SK-N-SH (cell line): ENCODE data around the gene WDTC1.
"Not testable (repeated sequence)": the region's sequence is repeated elsewhere in the genome, so short reads cannot be mapped to it uniquely, and the experiment has no call there.

Experiments used
- CHD2 ChIP-seq: fragments of 150-350 bp; IDR thresholded peaks from 2 replicates; pipeline ENCODE4 v1.6.1; 2018; ENCODE audit warnings: low read length; ENCODE audit not compliant: partially characterized antibody
- EP300 ChIP-seq, 2 experiments: IDR thresholded peaks; 2 replicates each; pipeline versions ENCODE4 v1.4.0 to v1.6.1; 2012; ENCODE audit warnings: borderline replicate concordance in 1 of 2, low read depth in 1 of 2, low read length in 1 of 2
- EZH2phosphoT487 ChIP-seq: fragments of 200-600 bp; sonication (generic); IDR thresholded peaks from 2 replicates; pipeline ENCODE4 v1.6.1; 2017; ENCODE audit warnings: low read depth, mixed run types, mild to moderate bottlenecking, antibody characterized with exemption, moderate library complexity, borderline replicate concordance
- FOXM1 ChIP-seq: IDR thresholded peaks from 2 replicates; pipeline ENCODE4 v1.4.0; 2012; ENCODE audit warnings: low read depth, mild to moderate bottlenecking
- MAX ChIP-seq: IDR thresholded peaks from 2 replicates; pipeline ENCODE4 v1.4.0; 2012; ENCODE audit warnings: low read depth
- MXI1 ChIP-seq: IDR thresholded peaks from 2 replicates; pipeline ENCODE4 v1.6.1; 2012; ENCODE audit warnings: mild to moderate bottlenecking, low read depth, low read length, improper control_type of control experiment
- SIN3A ChIP-seq: IDR thresholded peaks from 2 replicates; pipeline ENCODE4 v1.6.1; 2012; ENCODE audit warnings: low read depth, mild to moderate bottlenecking, low read length, moderate library complexity, borderline replicate concordance
- TAF1 ChIP-seq: IDR thresholded peaks from 2 replicates; pipeline ENCODE4 v1.6.1; 2012; ENCODE audit warnings: low read depth, mild to moderate bottlenecking, low read length, moderate library complexity, borderline replicate concordance
- TCF12 ChIP-seq: IDR thresholded peaks from 2 replicates; pipeline ENCODE4 v1.4.0; 2012
- TEAD4 ChIP-seq: IDR thresholded peaks from 2 replicates; pipeline ENCODE4 v1.4.0; 2012; ENCODE audit warnings: mild to moderate bottlenecking, borderline replicate concordance; ENCODE audit not compliant: insufficient read depth
- YY1 ChIP-seq: IDR thresholded peaks from 2 replicates; pipeline ENCODE4 v1.4.0; 2012; ENCODE audit warnings: low read depth, mild to moderate bottlenecking
- TF ChIP-seq, protein P1 (sequence below): fragments of 200-600 bp; sonication (generic); IDR thresholded peaks from 2 replicates; pipeline ENCODE4 v1.6.1; 2017; ENCODE audit warnings: antibody characterized with exemption, mild to moderate bottlenecking, moderate library complexity
- TF ChIP-seq, protein P2 (sequence below): IDR thresholded peaks from 2 replicates; pipeline ENCODE4 v1.6.1; 2012; ENCODE audit warnings: mild to moderate bottlenecking, low read depth, low read length, moderate library complexity

GRCh38 chr1:27208143-27208850 lies 26.1 kb upstream of the WDTC1 start:
- TF ChIP-seq, protein P1, sequence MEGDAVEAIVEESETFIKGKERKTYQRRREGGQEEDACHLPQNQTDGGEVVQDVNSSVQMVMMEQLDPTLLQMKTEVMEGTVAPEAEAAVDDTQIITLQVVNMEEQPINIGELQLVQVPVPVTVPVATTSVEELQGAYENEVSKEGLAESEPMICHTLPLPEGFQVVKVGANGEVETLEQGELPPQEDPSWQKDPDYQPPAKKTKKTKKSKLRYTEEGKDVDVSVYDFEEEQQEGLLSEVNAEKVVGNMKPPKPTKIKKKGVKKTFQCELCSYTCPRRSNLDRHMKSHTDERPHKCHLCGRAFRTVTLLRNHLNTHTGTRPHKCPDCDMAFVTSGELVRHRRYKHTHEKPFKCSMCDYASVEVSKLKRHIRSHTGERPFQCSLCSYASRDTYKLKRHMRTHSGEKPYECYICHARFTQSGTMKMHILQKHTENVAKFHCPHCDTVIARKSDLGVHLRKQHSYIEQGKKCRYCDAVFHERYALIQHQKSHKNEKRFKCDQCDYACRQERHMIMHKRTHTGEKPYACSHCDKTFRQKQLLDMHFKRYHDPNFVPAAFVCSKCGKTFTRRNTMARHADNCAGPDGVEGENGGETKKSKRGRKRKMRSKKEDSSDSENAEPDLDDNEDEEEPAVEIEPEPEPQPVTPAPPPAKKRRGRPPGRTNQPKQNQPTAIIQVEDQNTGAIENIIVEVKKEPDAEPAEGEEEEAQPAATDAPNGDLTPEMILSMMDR = not testable (repeated sequence)
- TF ChIP-seq FOXM1; TCF12; EZH2phosphoT487; MXI1; SIN3A; EP300 (IDR thresholded peaks at IDR 0.05; ENCODE audit: borderline replicate concordance in 1 of 2, low read depth in 1 of 2, low read length in 1 of 2); CHD2; MAX; YY1; TAF1; TEAD4: not testable (repeated sequence)
- TF ChIP-seq, protein P2, sequence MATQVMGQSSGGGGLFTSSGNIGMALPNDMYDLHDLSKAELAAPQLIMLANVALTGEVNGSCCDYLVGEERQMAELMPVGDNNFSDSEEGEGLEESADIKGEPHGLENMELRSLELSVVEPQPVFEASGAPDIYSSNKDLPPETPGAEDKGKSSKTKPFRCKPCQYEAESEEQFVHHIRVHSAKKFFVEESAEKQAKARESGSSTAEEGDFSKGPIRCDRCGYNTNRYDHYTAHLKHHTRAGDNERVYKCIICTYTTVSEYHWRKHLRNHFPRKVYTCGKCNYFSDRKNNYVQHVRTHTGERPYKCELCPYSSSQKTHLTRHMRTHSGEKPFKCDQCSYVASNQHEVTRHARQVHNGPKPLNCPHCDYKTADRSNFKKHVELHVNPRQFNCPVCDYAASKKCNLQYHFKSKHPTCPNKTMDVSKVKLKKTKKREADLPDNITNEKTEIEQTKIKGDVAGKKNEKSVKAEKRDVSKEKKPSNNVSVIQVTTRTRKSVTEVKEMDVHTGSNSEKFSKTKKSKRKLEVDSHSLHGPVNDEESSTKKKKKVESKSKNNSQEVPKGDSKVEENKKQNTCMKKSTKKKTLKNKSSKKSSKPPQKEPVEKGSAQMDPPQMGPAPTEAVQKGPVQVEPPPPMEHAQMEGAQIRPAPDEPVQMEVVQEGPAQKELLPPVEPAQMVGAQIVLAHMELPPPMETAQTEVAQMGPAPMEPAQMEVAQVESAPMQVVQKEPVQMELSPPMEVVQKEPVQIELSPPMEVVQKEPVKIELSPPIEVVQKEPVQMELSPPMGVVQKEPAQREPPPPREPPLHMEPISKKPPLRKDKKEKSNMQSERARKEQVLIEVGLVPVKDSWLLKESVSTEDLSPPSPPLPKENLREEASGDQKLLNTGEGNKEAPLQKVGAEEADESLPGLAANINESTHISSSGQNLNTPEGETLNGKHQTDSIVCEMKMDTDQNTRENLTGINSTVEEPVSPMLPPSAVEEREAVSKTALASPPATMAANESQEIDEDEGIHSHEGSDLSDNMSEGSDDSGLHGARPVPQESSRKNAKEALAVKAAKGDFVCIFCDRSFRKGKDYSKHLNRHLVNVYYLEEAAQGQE = not testable (repeated sequence)
